Panc1 (cell line): Measurements from ENCODE around the gene COL4A2. TPM values are rescaled to one million over a fixed set of nuclear protein-coding genes. Genes with fewer than 3 reads are reported as not detected.

Source experiments
- ATAC-seq: fragments of 200-7000 bp; cut with Tn5 transposase; 2 replicates; pipeline ENCODE4 v1.9.1; 2020; ENCODE audit warnings: mild to moderate bottlenecking, moderate library complexity
- BruUV-seq: library from RNA; stranded (reverse); fragments of 400-500 nt; replicated peaks from 2 replicates; lab custom pipeline; 2021; lab: Mats Ljungman, UMichigan
- CTCF ChIA-PET: fragments of 300-600 bp; sonication (Branson Sonifier 250); formaldehyde crosslinking; loops from one replicate; lab custom pipeline; 2022; ENCODE audit warnings: antibody characterized with exemption; lab: Charles Lee
- POLR2A ChIA-PET: fragments of 300-600 bp; sonication (Branson Sonifier 250); formaldehyde crosslinking; loops from one replicate; lab custom pipeline; 2022; ENCODE audit warnings: antibody characterized with exemption; lab: Charles Lee
- DNase-seq: peaks from one replicate; pipeline ENCODE4 v3.0.0-alpha.2; 2010; ENCODE audit warnings: low read depth, low spot score
- H3K27ac ChIP-seq: 2 replicates; pipeline ENCODE4 v1.5.1; 2011; ENCODE audit warnings: mild to moderate bottlenecking, low read length, inconsistent platforms
- H3K27me3 ChIP-seq: fragments of 200-500 bp; sonication (Bioruptor generic); 2 replicates; pipeline ENCODE4 v1.6.0; 2014; ENCODE audit warnings: low read length, inconsistent platforms; ENCODE audit not compliant: control insufficient read depth, insufficient read depth
- H3K36me3 ChIP-seq: fragments of 200-500 bp; sonication (Bioruptor generic); 2 replicates; pipeline ENCODE4 v1.5.1; 2014; ENCODE audit warnings: inconsistent platforms, mild to moderate bottlenecking, low read length, moderate library complexity; ENCODE audit not compliant: control insufficient read depth, insufficient read depth
- H3K4me1 ChIP-seq: 2 replicates; pipeline ENCODE4 v1.5.1; 2011; ENCODE audit warnings: inconsistent platforms, mild to moderate bottlenecking, low read length, moderate library complexity; ENCODE audit not compliant: control insufficient read depth, insufficient read depth
- H3K4me3 ChIP-seq, 2 experiments: 2 replicates each; pipeline ENCODE4 v1.5.1; 2011 to 2012; ENCODE audit warnings: low read depth in 2 of 2, low read length in 2 of 2, mild to moderate bottlenecking in 2 of 2, inconsistent platforms in 1 of 2, moderate library complexity in 1 of 2
- H3K9me3 ChIP-seq: fragments of 200-500 bp; sonication (Bioruptor generic); 2 replicates; pipeline ENCODE4 v1.5.1; 2014; ENCODE audit warnings: low read depth, mild to moderate bottlenecking, inconsistent platforms, low read length, moderate library complexity; ENCODE audit not compliant: control insufficient read depth, insufficient read depth
- CTCF ChIP-seq: fragments of 450-650 bp; IDR thresholded peaks from 2 replicates; pipeline ENCODE4 v1.5.1; 2017; ENCODE audit warnings: mild to moderate bottlenecking
- POLR2AphosphoS5 ChIP-seq: IDR thresholded peaks from 2 replicates; pipeline ENCODE4 v1.6.1; 2012; ENCODE audit warnings: mild to moderate bottlenecking, low read depth, low read length, moderate library complexity
- SIN3A ChIP-seq: IDR thresholded peaks from 2 replicates; pipeline ENCODE4 v1.6.1; 2012; ENCODE audit warnings: low read depth, mild to moderate bottlenecking, low read length, moderate library complexity, borderline replicate concordance; ENCODE audit not compliant: insufficient read depth
- TCF7L2 ChIP-seq: IDR thresholded peaks from 2 replicates; pipeline ENCODE4 v1.6.1; 2011; ENCODE audit warnings: mild to moderate bottlenecking, low read depth, low read length, inconsistent platforms
- in situ Hi-C: cut with HindIII; loops from 2 replicates; pipeline ENCODE4 v1.10.0; 2016; ENCODE audit warnings: low sequenced_read_pairs, low pct_unique_long_range_greater_than_20kb
- intact Hi-C: fragments of 100-400 bp; cut with micrococcal nuclease; formaldehyde crosslinking; loops from one replicate; pipeline ENCODE4 v1.10.0; 2022; ENCODE audit not compliant: unreplicated experiment
- total RNA-seq: library from RNA; stranded (reverse); gene quantifications from one replicate; pipeline ENCODE4 v1.2.1, GENCODE V29; 2021; ENCODE audit not compliant: unreplicated experiment
- TF ChIP-seq, protein P1 (sequence below), 2 experiments: IDR thresholded peaks; 2 replicates each; pipeline ENCODE4 v1.6.1; 2011 to 2012; ENCODE audit warnings: low read depth in 2 of 2, control low read depth in 1 of 2, low read length in 1 of 2, mild to moderate bottlenecking in 1 of 2, moderate library complexity in 1 of 2; ENCODE audit not compliant: insufficient read depth in 1 of 2

Gene COL4A2
- total RNA-seq, 1 experiment from 2014 or later = 3.0 TPM

DNA sequence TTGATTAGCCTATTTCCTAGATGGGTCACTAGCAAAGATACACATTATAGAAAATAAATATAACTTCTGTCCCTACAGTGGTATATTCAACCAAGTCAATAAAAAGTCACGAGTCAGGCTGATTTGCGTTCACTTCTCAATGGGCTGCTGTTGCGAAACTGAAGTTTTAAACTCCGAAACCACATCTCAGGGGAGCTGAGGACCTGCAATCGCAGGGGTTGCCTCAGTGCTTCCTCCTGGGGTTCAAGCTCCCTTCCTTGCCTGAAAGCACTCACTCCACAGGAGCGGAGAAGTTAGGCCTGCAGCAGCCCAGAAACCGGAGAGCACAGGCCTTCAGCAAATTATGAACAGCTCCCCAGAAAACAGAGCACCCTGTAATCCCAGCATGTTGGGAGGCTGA lies 214.9 kb downstream of the COL4A2 start:
- DNase-seq (no peak), ATAC-seq (no peak)
- Histone ChIP-seq H3K4me3 (no peak overlapping the region), H3K27ac (no peak overlapping the region), H3K27me3 (no peaks in the 10 kb centered on the region), H3K36me3 (no peaks in the 10 kb centered on the region), H3K9me3 (no peaks in the 10 kb centered on the region), H3K4me1 (peaks cover 8% of the 10 kb centered on the region)
- in situ Hi-C loops = no loop called here
- no TSS peak for BruUV-seq
- intact Hi-C loops = no loop called here
- ChIA-PET POLR2A (no interaction called here), CTCF (no interaction called here)
- no peak for TF ChIP-seq POLR2AphosphoS5
- TF ChIP-seq TCF7L2 = no peak
- no peak for TF ChIP-seq SIN3A
- TF ChIP-seq CTCF = no peak
- TF ChIP-seq, protein P1, sequence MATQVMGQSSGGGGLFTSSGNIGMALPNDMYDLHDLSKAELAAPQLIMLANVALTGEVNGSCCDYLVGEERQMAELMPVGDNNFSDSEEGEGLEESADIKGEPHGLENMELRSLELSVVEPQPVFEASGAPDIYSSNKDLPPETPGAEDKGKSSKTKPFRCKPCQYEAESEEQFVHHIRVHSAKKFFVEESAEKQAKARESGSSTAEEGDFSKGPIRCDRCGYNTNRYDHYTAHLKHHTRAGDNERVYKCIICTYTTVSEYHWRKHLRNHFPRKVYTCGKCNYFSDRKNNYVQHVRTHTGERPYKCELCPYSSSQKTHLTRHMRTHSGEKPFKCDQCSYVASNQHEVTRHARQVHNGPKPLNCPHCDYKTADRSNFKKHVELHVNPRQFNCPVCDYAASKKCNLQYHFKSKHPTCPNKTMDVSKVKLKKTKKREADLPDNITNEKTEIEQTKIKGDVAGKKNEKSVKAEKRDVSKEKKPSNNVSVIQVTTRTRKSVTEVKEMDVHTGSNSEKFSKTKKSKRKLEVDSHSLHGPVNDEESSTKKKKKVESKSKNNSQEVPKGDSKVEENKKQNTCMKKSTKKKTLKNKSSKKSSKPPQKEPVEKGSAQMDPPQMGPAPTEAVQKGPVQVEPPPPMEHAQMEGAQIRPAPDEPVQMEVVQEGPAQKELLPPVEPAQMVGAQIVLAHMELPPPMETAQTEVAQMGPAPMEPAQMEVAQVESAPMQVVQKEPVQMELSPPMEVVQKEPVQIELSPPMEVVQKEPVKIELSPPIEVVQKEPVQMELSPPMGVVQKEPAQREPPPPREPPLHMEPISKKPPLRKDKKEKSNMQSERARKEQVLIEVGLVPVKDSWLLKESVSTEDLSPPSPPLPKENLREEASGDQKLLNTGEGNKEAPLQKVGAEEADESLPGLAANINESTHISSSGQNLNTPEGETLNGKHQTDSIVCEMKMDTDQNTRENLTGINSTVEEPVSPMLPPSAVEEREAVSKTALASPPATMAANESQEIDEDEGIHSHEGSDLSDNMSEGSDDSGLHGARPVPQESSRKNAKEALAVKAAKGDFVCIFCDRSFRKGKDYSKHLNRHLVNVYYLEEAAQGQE (IDR thresholded peaks at IDR 0.05; ENCODE audit: insufficient read depth in 1 of 2, low read depth in 2 of 2, low read length in 1 of 2) = no peak

- TF ChIP-seq POLR2AphosphoS5 = no peak
- Histone ChIP-seq H3K27ac (no peak overlapping the region), H3K9me3 (no peaks in the 10 kb centered on the region), H3K4me3 (no peak overlapping the region), H3K4me1 (peaks cover 13% of the 10 kb centered on the region), H3K27me3 (no peaks in the 10 kb centered on the region), H3K36me3 (no peaks in the 10 kb centered on the region)
- ChIA-PET POLR2A (no interaction called here), CTCF (no interaction called here)
- BruUV-seq = no TSS peak
- ATAC-seq = no peak
- DNase-seq = no peak
- in situ Hi-C loops = no loop called here
- intact Hi-C loops = no loop called here
Observed at GRCh38 chr13:110522721-110523120, 215.6 kb downstream of the COL4A2 start.

GRCh38 chr13:110523180-110523579 lies 216.1 kb downstream of the COL4A2 start:
- in situ Hi-C loops = no loop called here
- no peak overlapping the region for H3K27ac ChIP-seq
- no peaks in the 10 kb centered on the region for H3K36me3 ChIP-seq
- H3K27me3 ChIP-seq = no peaks in the 10 kb centered on the region
- intact Hi-C loops = no loop called here
- peaks cover 13% of the 10 kb centered on the region for H3K4me1 ChIP-seq
- ChIA-PET POLR2A (no interaction called here), CTCF (no interaction called here)
- no peak overlapping the region for H3K4me3 ChIP-seq
- TF ChIP-seq TCF7L2 (no peak), POLR2AphosphoS5 (no peak), CTCF (no peak), SIN3A (no peak)
- TF ChIP-seq, protein P1 (IDR thresholded peaks at IDR 0.05; ENCODE audit: insufficient read depth in 1 of 2, low read depth in 2 of 2, low read length in 1 of 2) = no peak
- no TSS peak for BruUV-seq
- ATAC-seq = no peak
- DNase-seq = no peak
- H3K9me3 ChIP-seq = no peaks in the 10 kb centered on the region
